ENCODE results near the gene TMCO4.
"Not testable (repeated sequence)": the region's sequence is repeated elsewhere in the genome, so short reads cannot be mapped to it uniquely, and the experiment has no call there.

The TMCO4 gene

DNA sequence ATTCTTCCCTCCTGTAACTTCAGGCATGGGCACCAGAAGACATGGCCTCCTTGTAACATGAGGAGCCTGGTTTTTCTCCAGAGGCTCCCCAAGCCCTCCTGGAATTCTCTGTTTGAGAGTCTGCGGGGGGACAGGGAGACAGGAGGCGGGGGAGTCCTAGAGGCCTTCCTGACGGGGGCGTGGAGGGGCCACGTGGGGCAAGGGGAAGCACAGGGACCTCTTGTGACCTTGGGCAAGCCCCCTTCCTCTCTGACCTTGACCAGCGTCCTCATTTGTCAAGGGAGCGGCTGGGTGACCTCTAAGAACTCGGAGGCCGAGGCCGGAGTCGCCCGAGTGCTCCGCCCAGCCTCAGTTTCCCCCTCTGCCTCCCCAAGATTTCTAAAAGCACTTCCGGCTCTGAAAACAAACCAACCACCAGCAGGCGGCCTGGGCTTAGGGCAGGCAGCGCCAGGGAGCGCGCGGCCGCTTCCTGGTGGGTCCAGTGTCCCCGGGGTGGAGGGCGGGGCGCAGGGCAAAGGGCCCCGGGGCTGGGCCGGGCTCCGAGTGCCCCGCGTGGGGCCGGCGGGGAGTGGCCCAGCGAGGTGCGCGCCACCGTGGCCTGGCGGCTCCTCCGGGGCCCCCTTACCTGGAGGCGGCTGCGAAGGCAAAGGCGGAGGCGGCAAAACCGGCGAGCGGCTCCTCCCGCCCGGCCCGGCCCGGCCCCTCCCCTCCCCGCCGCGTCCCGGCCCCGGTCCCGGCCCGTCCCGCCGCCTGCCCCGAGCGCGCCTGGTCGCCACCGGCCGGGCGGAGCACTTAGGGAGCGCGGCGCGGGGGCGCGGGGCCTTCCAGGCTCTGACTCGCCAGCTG is at the start of gene TMCO4:
TMCO4 (minus strand) TSS at position 687 of the 846 bp plus-strand sequence. CDS start 19,158 bp downstream, outside the sequence.
- in situ Hi-C loops (cut with MboI; ENCODE audit: low pct_unique_long_range_greater_than_20kb, low sequenced_read_pairs): no loop called here
- DNase-seq: peak; percentile 64

DNA sequence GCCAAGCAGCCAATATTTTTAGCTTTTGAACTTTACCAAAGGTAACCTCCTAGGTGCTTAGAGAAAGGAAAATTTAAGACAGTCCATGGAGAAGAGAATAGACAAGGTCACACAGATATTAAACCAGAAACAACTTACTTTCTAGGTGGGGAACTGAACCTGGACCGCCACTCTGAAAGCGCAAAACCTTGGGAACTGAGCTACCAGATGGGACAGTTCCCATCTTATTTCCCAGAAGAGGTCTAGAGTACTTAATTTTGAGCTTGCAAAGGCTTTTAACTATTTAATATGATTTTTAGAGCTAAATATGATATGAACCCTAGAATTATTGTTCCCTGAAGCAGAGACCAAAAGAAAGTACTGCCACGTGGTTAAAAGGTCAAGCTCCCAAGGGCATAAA is 49.6 kb upstream of the TMCO4 start:
- DNase-seq; in situ Hi-C loops (cut with MboI; ENCODE audit: low pct_unique_long_range_greater_than_20kb, low sequenced_read_pairs): not testable (repeated sequence)

DNA sequence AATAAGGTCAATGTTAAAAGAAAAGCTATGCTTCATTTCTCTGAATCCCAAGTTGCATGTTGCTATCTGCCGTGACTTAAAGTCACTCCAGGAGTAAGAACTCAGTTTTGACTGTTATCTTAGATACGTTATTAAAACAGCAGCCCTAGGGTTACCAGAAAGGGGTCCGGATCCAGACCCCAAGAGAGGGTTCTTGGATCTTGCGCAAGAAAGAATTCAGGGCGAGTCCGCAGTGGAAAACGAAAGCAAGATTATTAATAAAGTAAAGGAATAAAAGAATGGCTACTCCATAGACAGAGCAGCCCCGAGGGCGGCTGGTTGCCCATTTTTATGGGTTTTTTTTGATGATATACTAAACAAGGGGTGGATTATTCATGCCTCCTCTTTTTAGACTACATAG is 47.6 kb upstream of the TMCO4 start:
- DNase-seq; in situ Hi-C loops (cut with MboI; ENCODE audit: low pct_unique_long_range_greater_than_20kb, low sequenced_read_pairs): not testable (repeated sequence)

DNA sequence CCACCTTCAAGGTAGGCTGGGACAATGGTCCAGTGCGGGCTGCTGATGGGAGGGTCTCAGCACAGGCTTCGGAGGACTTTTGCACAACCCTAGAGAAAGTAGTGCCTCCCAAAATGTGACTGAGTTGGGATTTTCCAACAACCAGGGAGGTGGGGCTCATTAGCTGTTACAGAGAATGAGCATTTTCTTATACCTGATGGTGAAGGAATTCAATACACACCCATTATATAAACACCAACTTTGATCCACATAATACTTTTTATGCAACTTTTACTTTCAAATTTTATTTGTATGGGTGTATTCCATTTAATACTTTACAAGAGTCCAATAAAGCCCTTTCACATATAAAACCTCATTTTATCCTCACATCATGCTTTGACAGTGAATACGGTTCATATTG is 46.6 kb upstream of the TMCO4 start:
- in situ Hi-C loops (cut with MboI; ENCODE audit: low pct_unique_long_range_greater_than_20kb, low sequenced_read_pairs): no loop called here
- no peak for DNase-seq

DNA sequence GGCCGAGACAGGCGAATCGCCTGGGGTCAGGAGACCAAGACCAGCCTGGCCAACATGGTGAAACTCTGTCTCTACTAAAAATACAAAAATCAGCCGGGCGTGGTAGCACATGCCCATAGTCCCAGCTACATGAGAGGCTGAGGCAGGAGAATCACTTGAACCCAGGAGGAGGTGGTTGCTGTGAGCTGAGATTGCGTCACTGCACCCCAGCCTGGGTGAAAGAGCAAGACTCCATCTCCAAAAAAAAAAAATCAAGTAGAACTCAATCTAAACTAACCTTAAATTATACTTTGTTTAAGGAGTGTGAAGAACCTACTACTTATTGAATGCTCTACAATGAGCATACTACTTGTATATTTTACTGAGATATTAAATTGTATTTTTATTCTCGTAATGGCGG is 45.8 kb upstream of the TMCO4 start:
- in situ Hi-C loops (cut with MboI; ENCODE audit: low pct_unique_long_range_greater_than_20kb, low sequenced_read_pairs): no loop called here

DNA sequence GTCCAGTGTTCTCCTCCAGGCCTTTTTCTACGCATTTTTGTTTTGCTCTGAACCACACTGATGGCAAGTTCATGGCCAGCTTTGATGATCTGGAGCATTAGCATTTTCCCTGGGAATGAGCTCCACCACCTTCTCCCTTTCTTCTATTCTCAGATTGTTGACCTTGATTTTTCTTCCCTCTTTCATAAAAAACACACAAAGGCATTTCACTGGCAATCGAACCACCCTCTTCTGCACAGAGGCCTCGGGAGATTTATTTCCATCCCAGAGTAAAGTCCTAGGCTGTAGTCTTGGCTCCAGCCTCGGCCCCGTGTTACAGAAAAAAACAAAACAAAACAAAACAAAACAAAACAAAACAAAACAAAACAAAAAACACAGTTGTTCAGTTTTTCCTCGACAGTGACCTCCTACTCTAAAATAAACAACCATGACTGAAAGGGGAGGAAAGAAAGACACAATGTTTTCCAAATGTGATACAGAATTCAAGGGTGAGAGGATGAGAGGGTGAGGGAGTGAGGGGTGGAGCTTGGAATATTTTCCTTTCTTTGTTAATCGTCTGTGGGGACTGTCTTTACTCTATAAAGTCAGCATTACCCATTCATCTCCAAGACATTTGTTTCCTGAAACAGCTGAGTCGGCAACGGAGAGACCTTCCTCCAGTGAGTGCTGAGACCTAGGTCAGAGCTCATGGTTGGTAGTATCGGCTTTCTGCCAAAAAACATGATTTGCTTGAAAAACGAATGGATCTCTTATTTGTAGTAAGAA is 45.2 kb upstream of the TMCO4 start:
- DNase-seq: no peak
- in situ Hi-C loops (cut with MboI; ENCODE audit: low pct_unique_long_range_greater_than_20kb, low sequenced_read_pairs): no loop called here

More for the DNA sequence above, 45.8 kb upstream of the TMCO4 start:
- DNase-seq: no peak

DNA sequence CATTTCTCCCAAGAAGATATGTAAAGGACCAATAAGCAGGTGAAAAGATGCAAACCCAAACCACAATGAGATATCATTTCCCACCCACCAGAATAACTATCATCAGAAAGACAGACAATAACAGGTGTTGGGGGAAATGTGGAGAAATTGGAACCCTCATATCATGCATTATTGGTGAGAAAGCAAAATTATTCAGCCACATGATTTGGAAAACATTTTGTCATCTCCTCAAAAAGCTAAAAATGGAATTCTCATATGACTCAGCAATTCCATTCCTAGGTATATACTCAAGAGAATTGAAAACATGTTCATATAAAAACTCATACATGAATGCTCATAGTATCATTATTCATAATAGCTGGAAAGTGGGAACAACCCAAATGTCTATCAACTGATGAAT is 40.5 kb upstream of the TMCO4 start:
- no peak for DNase-seq
- in situ Hi-C loops (cut with MboI; ENCODE audit: low pct_unique_long_range_greater_than_20kb, low sequenced_read_pairs): no loop called here

DNA sequence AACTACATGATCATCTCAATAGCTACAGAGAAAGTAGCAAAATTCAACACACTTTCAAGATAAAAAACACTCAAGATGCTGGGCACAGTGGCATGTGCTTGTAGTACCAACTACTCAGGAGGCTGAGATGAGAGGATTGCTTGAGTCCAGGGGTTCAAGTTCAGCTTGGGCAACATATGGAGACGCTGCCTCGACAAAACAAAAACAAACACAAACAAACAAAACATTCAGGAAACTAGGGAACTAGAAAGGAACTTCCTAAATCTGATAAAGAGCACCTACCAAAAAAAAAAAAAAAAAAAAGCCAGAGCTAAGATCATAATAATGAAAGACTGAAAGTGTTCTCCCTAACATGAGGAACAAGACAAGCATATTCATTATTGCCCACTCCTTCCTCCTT is 38.1 kb upstream of the TMCO4 start:
- in situ Hi-C loops (cut with MboI; ENCODE audit: low pct_unique_long_range_greater_than_20kb, low sequenced_read_pairs): no loop called here
- DNase-seq: no peak

DNA sequence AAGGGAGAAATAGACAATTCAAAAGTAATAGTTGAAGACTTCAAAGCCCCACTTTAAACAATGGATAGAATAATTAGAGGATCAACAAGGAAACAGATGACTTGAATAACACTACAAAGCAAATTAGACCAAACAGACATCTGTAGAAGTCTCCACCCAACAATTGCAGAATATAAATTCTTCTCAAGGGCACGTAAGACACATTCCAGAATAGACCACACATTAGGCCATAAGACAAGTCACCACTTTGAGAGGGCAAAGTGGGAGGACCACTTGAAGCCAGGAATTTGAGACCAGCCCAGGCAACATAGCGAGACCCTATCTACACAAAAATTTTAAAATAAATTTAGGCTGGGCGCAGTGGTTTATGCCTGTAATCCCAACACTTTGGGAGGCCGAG is 35.9 kb upstream of the TMCO4 start:
- in situ Hi-C loops (cut with MboI; ENCODE audit: low pct_unique_long_range_greater_than_20kb, low sequenced_read_pairs): no loop called here
- DNase-seq: no peak

DNA sequence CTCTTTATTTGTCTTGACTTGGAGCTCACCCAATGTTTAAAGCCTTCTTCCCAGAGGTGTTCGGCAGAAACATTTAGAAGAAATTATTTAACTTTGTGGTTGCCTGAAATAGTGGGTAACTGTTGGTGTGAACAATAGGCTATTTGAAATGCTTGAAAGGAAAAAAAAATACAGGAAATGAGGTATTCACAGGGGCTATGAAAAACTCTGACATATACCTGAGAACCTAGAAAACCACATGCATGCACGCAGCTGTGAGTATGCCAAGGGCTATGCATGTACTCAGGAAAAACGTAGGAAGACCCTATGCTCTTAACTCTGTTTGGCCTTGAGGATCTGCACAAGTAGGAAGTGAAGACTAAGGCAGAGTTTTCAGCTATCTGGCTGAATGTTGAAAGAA is 31.7 kb upstream of the TMCO4 start:
- no peak for DNase-seq
- in situ Hi-C loops (cut with MboI; ENCODE audit: low pct_unique_long_range_greater_than_20kb, low sequenced_read_pairs): no loop called here

DNA sequence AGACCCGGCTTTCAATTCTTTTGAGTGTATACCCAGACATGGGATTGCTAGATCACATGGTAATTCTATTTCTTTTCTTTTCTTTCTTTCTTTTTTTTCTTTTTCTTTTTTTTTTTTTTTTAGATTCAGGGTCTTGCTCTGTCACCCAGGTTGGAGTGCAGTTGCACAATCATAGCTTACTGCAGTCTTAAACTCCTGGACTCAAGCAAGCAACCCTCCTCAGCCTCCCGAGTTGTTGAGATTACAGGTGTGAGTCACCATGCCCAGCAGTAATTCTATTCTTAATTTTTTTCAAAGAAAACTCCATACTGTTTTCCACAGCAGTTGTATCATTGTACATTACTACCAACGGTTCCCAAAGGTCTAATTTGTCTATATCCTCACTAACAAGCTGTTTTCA is 28.8 kb upstream of the TMCO4 start:
- in situ Hi-C loops (cut with MboI; ENCODE audit: low pct_unique_long_range_greater_than_20kb, low sequenced_read_pairs): no loop called here
- no peak for DNase-seq

DNA sequence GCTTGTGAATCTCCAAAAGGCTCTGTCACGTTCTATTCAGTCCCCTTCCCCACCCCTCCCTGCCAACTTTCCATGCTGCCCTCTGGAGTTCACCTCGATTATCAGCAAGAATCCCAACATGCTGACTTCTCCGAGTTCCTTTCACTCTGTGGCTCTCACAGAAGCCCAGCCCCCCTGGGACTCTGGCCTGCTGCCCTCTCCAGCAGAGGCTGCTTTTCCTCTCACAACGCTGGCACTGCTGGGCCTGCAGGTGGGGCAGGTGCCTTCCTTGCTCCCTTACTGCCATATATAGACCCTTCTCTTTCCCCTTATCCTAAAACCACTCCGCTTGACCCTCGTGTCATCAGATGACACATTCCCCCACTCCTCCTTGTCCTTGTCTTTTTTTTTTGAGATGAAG is 25.6 kb upstream of the TMCO4 start:
- in situ Hi-C loops (cut with MboI; ENCODE audit: low pct_unique_long_range_greater_than_20kb, low sequenced_read_pairs): no loop called here
- DNase-seq: no peak

DNA sequence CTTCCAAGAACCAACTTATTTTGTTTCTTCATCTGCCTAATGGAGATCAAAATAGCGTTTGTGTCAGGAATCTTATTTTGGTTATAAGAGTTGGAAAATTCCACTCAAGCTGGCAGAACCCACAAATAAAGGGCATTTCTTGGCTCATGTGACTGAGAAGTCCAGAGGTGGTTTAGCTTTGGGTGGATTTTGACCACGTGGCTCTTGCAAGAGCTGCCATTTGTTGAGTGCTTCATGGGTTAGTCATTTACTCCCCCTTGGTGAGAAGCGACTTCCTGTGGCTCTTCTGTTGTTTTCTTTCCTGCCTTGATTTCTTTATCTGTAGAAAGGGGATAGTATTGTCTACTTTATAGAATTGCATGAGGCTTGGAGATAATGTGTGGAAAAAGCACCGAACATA is 24.8 kb upstream of the TMCO4 start:
- DNase-seq: no peak

DNA sequence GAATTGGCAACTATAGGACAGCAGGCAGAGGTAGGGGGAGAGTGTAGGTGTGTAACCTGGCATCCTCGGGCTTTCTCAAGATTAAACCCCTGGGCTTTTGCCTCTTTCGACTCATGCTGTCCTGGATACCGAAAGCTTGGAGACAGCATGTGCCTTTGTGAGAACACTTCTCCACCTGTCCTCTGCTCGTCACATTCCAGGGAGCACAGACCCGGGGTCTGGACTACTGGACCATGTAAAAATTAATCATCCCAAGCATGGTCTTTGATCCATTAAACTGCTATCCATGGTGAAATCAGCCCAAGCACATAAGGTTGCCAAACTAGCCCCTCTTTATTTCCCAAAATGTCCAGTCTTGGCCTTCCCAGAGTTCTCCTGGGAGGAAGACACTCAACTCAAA is 24.3 kb upstream of the TMCO4 start:
- DNase-seq: no peak
- in situ Hi-C loops (cut with MboI; ENCODE audit: low pct_unique_long_range_greater_than_20kb, low sequenced_read_pairs): no loop called here

More for the DNA sequence above, 24.8 kb upstream of the TMCO4 start:
- in situ Hi-C loops (cut with MboI; ENCODE audit: low pct_unique_long_range_greater_than_20kb, low sequenced_read_pairs): no loop called here

DNA sequence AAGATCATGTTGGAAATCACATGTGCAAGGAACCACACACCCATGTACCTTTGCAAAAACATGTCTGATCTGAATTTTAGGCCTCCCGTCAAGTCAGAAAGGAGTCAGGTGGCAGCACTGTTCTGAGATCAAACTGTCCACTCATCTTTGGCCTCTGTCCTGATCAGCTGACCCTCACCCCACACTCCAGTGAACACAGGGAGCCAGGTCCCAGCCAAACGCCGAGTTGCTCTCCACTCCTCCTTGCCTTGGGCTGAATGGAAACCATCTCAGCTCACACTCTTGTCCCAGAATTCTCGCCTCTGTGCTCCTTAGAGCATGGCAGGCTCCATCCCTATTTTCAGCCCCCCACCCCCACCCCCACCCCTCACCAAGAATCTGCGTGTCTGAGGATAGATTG is 20.0 kb upstream of the TMCO4 start:
- no peak for DNase-seq
- in situ Hi-C loops (cut with MboI; ENCODE audit: low pct_unique_long_range_greater_than_20kb, low sequenced_read_pairs): no loop called here

DNA sequence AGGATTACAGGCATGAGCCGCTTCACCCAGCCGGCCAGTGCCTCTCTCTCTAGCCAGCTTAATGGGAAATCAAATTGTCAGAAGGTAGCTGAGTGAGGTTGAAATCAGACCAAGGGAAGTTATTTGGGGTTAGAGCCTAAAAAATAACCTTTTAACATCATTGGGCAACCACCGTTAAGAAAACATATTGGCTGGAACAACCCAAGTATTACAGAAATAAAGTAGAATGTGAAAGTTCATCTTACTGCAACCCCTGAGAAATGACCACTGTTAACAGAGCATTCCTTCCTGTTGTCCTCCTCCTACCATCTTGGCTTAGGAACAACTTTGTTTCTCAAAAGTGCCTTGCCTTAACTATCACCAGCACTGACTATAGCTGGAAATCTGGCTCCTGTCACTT is 18.6 kb upstream of the TMCO4 start:
- no peak for DNase-seq
- in situ Hi-C loops (cut with MboI; ENCODE audit: low pct_unique_long_range_greater_than_20kb, low sequenced_read_pairs): no loop called here

DNA sequence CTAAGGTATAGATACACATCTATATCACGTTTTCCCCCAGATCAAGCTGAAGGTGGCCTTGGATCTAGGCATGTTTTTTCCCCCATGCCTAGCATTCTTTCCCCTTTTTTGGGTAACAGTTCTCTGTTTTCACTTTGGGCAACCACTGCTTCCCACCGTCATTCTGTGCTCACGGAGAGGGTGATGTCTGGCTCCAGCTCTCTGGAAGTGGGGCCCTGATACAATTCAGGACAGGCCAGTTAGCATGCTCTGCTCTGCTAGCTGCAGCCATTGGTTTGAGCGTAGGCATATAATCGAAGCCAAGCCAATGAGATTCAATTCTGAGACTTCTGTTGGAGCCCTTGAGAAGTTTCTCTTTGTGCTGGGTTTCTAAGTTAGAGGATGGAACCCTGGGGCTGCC is 17.4 kb upstream of the TMCO4 start:
- in situ Hi-C loops (cut with MboI; ENCODE audit: low pct_unique_long_range_greater_than_20kb, low sequenced_read_pairs): no loop called here
- DNase-seq: no peak

DNA sequence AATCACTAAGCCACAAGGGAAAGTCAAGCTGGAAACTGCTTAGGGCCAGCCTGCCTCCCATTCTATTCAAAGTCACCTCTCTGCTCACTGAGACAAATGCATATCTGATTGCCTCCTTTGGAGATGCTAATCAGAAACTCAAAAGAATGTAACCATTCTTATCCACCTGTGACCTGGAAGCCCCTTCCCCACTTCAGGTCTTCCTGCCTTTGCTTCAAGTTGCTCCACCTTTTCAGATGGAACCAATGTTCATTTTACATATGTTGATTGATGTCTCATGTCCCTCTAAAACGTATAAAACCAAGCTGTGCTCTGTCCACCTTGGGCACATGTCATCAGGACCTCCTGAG is 17.0 kb upstream of the TMCO4 start:
- DNase-seq; in situ Hi-C loops (cut with MboI; ENCODE audit: low pct_unique_long_range_greater_than_20kb, low sequenced_read_pairs): not testable (repeated sequence)

DNA sequence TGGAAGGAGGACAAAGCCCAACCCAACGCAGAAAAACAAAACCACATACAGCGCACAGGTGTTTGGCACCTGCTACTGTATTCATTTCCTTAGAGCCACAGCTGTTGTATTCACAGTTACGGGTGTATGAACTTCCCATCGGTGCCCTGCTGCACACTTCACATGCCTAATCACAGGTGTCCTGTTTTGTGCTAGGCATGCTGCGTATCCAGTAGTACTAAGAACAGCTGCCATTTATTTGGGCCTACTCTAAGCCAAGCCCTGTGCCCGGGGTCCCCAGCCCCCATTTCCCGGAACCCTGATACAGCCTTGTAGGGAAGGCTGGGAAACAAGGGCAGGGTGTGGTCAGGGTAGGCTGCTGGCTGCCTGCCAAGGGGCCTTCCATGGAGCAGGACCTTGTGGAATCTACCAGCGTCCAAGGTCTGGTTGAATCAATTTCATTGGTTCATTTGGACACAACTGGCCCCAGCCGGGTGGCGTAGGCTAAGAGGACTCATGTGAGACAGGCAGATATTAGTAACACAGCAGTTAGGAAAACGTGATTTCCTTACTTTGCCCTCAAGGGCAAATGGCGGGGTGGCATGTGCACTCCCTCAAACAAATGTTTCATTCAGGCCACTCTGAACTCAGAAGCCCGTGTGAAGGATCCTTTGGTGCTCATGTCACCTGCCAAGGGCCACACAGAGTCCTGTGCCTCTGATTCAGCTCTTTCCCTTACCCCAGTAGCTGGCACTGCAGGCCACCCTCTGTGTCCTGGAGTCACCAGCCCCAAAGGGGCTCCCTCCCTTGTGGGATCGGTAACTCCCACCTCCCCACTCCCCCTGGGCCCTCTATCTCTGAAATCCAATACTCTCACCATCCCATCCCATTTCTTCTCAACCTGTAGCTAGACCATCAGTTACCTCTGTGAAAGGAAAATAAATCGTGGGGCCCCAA is 16.4 kb upstream of the TMCO4 start:
- in situ Hi-C loops (cut with MboI; ENCODE audit: low pct_unique_long_range_greater_than_20kb, low sequenced_read_pairs): no loop called here
- DNase-seq: no peak

Measured in KBM-7 (cell line).